ENCODE measurements around the gene TM2D3.

DNA sequence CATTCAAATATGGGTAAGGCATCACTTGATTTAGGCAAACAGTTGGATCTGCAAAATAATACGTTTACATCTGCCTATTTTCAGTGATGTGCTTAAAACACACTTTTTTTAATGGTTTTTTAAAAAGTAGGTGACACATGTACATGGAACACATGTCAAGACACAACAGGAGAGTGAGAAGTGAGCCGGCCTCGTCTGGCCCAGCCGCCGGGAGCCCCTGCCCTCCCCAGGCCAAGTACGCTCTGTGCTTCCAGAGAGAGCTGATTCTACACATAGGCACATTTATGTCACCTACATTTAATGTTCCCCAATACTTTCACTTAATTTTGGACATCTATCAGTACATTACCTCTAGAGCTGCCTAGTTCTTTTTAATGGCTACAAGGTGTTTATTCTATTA is 3.8 kb downstream of the TM2D3 start:
- TF ChIP-seq POLR2A (IDR thresholded peaks at IDR 0.05): no peak
- TF ChIP-seq, protein P1, sequence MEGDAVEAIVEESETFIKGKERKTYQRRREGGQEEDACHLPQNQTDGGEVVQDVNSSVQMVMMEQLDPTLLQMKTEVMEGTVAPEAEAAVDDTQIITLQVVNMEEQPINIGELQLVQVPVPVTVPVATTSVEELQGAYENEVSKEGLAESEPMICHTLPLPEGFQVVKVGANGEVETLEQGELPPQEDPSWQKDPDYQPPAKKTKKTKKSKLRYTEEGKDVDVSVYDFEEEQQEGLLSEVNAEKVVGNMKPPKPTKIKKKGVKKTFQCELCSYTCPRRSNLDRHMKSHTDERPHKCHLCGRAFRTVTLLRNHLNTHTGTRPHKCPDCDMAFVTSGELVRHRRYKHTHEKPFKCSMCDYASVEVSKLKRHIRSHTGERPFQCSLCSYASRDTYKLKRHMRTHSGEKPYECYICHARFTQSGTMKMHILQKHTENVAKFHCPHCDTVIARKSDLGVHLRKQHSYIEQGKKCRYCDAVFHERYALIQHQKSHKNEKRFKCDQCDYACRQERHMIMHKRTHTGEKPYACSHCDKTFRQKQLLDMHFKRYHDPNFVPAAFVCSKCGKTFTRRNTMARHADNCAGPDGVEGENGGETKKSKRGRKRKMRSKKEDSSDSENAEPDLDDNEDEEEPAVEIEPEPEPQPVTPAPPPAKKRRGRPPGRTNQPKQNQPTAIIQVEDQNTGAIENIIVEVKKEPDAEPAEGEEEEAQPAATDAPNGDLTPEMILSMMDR (IDR thresholded peaks at IDR 0.05): no peak
